HEK293T (cell line): Measurements from ENCODE around the gene PBX1.

Experiments used
- CTCF ChIA-PET: fragments of 350-600 bp; formaldehyde crosslinking; extraction: SDS; loops from one replicate; lab custom pipeline; 2021; ENCODE audit warnings: antibody characterized with exemption, inconsistent platforms; lab: Yijun Ruan, JAX
- POLR2A ChIA-PET: fragments of 350-600 bp; formaldehyde crosslinking; extraction: SDS; loops from one replicate; lab custom pipeline; 2020; ENCODE audit warnings: antibody characterized with exemption, inconsistent platforms; lab: Yijun Ruan, JAX
- DNase-seq: peaks from one replicate; pipeline ENCODE4 v3.0.0; 2012; ENCODE audit warnings: mixed read lengths; ENCODE audit errors: extremely low spot score
- ARNT ChIP-seq: fragments of 450-650 bp; IDR thresholded peaks from 2 replicates; pipeline ENCODE4 v1.6.1; 2017; ENCODE audit warnings: mild to moderate bottlenecking
- BHLHE40 ChIP-seq: fragments of 450-650 bp; IDR thresholded peaks from 2 replicates; pipeline ENCODE4 v1.6.1; 2016; ENCODE audit warnings: mild to moderate bottlenecking, moderate library complexity, borderline replicate concordance
- CTBP1 ChIP-seq: fragments of 450-650 bp; IDR thresholded peaks from 2 replicates; pipeline ENCODE4 v1.6.1; 2016; ENCODE audit warnings: borderline replicate concordance
- ELF4 ChIP-seq: fragments of 450-650 bp; IDR thresholded peaks from 2 replicates; pipeline ENCODE4 v1.6.1; 2017; ENCODE audit warnings: antibody characterized with exemption
- FOXA1 ChIP-seq: fragments of 450-650 bp; IDR thresholded peaks from 2 replicates; pipeline ENCODE4 v1.6.1; 2016; ENCODE audit warnings: mild to moderate bottlenecking
- FOXK2 ChIP-seq: fragments of 450-650 bp; IDR thresholded peaks from 2 replicates; pipeline ENCODE4 v1.6.1; 2016; ENCODE audit warnings: mild to moderate bottlenecking
- FOXM1 ChIP-seq: fragments of 450-650 bp; IDR thresholded peaks from 2 replicates; pipeline ENCODE4 v1.6.1; 2017; ENCODE audit warnings: mild to moderate bottlenecking, borderline replicate concordance
- HDGF ChIP-seq: fragments of 450-650 bp; IDR thresholded peaks from 2 replicates; pipeline ENCODE4 v1.6.1; 2017; ENCODE audit warnings: antibody characterized with exemption, borderline replicate concordance
- L3MBTL2 ChIP-seq: fragments of 450-650 bp; conservative IDR thresholded peaks from 2 replicates; pipeline ENCODE4 v1.6.1; 2016; ENCODE audit warnings: mild to moderate bottlenecking
- LEF1 ChIP-seq: fragments of 450-650 bp; IDR thresholded peaks from 2 replicates; pipeline ENCODE4 v1.6.1; 2017; ENCODE audit warnings: mild to moderate bottlenecking, borderline replicate concordance
- NFRKB ChIP-seq: fragments of 450-650 bp; IDR thresholded peaks from 2 replicates; pipeline ENCODE4 v1.6.1; 2016; ENCODE audit warnings: mild to moderate bottlenecking, moderate library complexity
- SP1 ChIP-seq: fragments of 450-650 bp; IDR thresholded peaks from 2 replicates; pipeline ENCODE4 v1.6.1; 2017
- SUZ12 ChIP-seq: fragments of 450-650 bp; IDR thresholded peaks from 2 replicates; pipeline ENCODE4 v1.6.1; 2016; ENCODE audit warnings: mild to moderate bottlenecking
- TARDBP ChIP-seq: fragments of 450-650 bp; IDR thresholded peaks from 2 replicates; pipeline ENCODE4 v1.6.1; 2016
- ZNF384 ChIP-seq: fragments of 450-650 bp; IDR thresholded peaks from 2 replicates; pipeline ENCODE4 v1.6.1; 2016
- TF ChIP-seq, protein P1 (sequence below): fragments of 450-650 bp; IDR thresholded peaks from 2 replicates; pipeline ENCODE4 v1.6.1; 2016

The PBX1 gene

DNA sequence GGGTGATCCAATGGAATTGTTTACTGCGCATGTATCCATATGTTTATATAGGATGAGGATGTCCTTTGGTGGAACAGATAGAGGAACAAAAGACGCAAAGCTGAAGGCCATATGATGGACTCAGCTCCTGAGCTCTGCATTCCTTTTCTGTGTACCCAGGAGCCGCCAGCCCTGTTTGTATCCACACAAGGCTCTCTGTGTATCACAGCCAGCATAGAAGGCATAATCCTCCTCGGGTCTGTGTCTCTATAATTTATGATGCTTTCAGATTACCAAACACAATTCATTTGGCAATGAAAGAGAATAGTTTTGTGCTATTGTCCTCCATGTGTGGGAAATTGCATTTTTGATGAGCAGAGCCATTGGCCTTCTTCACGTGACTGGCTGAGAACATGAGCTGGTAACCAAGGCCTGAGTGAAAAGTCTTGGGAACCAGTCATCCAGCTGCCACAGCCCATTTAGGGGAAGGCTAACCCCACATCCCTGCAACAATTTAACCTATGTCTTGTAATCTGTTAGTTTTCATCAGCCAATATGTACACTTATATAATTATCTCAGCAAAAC lies 119.2 kb downstream of the PBX1 start:
- POLR2A ChIA-PET: no interaction called here
- TF ChIP-seq, protein P1, sequence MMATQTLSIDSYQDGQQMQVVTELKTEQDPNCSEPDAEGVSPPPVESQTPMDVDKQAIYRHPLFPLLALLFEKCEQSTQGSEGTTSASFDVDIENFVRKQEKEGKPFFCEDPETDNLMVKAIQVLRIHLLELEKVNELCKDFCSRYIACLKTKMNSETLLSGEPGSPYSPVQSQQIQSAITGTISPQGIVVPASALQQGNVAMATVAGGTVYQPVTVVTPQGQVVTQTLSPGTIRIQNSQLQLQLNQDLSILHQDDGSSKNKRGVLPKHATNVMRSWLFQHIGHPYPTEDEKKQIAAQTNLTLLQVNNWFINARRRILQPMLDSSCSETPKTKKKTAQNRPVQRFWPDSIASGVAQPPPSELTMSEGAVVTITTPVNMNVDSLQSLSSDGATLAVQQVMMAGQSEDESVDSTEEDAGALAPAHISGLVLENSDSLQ: no peak
- no peak for TF ChIP-seq SUZ12
- TF ChIP-seq ARNT: no peak
- TF ChIP-seq ZNF384: no peak
- no peak for TF ChIP-seq FOXK2
- TF ChIP-seq LEF1: no peak
- no peak for TF ChIP-seq FOXA1
- no peak for TF ChIP-seq CTBP1
- no peak for TF ChIP-seq ELF4
- TF ChIP-seq BHLHE40: no peak
- CTCF ChIA-PET: interaction anchor here (1.2 kb wide), 1 partner anchor 94 kb away, joined by 3 read pairs; no protein-coding TSS in a partner anchor
- no peak for DNase-seq

GRCh38 chr1:164682570-164682969 lies 123.6 kb downstream of the PBX1 start:
- POLR2A ChIA-PET: no interaction called here
- CTCF ChIA-PET: interaction anchor here (0.7 kb wide), 1 partner anchor 231 kb away, joined by 3 read pairs; no protein-coding TSS in a partner anchor
- TF ChIP-seq NFRKB: no peak
- no peak for TF ChIP-seq ZNF384
- TF ChIP-seq SP1: no peak
- TF ChIP-seq FOXK2: no peak
- TF ChIP-seq ARNT: no peak
- no peak for TF ChIP-seq ELF4
- no peak for TF ChIP-seq CTBP1
- TF ChIP-seq LEF1: no peak
- no peak for TF ChIP-seq FOXM1
- TF ChIP-seq L3MBTL2: no peak
- no peak for TF ChIP-seq TARDBP
- TF ChIP-seq SUZ12: no peak
- TF ChIP-seq FOXA1: no peak
- no peak for DNase-seq

- TF ChIP-seq L3MBTL2: no peak
- TF ChIP-seq TARDBP: no peak
- TF ChIP-seq ARNT: no peak
- no peak for TF ChIP-seq ZNF384
- TF ChIP-seq, protein P1: peak; percentile 57; the same call in 1 of the 2 replicates
- ChIA-PET CTCF (no interaction called here), POLR2A (no interaction called here)
- no peak for DNase-seq
Observed at GRCh38 chr1:164683235-164683634, 124.3 kb downstream of the PBX1 start.

DNA sequence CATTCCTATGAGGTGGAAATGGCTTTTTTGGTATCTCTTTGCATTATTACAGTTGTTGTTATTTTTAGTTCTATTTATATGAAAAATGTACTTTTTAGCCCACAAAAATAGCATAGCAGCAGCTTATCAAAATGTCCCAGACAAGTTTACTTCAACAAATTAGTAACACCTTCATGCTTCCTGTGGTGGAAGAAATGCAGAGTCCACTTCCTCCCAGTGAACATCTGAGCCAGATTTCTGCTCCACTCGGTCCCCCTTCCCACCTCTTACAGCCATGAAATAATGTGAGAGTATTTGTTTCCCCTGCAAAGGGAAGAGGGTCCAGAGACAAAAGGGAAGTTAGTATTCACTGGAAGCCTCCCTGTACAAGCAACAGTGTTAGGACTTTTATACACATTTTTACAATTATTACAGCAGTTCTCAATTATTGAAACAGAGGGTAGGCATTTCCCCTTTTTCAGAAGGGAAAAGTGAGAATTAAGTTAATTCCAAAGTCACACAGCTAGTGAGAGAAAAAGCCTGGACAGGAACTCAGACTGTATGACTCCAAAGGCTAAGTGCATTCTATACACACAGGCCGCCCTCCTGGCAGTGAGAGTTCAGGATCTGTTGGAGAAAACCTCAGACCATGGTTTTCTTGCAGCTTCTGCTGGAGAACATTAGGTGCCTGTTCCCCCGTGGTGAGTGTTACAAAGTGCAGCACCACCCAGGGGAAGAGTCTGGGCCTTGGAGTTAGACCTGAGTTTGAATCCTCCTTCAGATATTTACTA lies 126.5 kb downstream of the PBX1 start:
- no peak for TF ChIP-seq ELF4
- no peak for TF ChIP-seq FOXK2
- no peak for TF ChIP-seq NFRKB
- TF ChIP-seq BHLHE40: no peak
- TF ChIP-seq TARDBP: no peak
- POLR2A ChIA-PET: no interaction called here
- CTCF ChIA-PET: no interaction called here
- no peak for DNase-seq

GRCh38 chr1:164687777-164688176 lies 128.8 kb downstream of the PBX1 start:
- no peak for TF ChIP-seq CTBP1
- CTCF ChIA-PET: no interaction called here
- POLR2A ChIA-PET: no interaction called here

DNA sequence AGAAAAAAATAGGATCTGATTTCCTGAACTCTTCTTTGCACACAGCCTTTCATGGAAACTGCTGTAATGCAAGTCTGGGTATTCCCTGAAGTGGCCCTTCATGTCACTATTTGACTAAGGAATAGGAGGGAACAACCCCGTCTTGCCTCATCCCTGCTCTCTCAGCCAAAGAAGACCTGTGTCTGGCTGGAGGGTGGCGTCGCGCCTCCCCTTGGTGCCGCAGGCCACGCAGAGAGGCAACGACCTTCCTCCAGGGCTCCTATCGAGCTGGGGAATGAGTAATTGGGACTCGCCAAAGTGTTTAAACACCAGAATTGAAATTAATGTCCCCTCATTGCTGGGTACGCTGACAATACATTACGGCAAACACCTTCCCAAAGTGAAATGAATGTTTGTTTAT lies 129.8 kb downstream of the PBX1 start:
- DNase-seq: no peak
- POLR2A ChIA-PET: no interaction called here
- TF ChIP-seq FOXM1 (no peak), HDGF (no peak), CTBP1 (no peak), NFRKB (no peak), SUZ12 (no peak), SP1 (no peak), ELF4 (no peak), ZNF384 (no peak), ARNT (no peak), TARDBP (no peak), BHLHE40 (no peak), LEF1 (no peak), L3MBTL2 (no peak)
- TF ChIP-seq, protein P1: no peak
- CTCF ChIA-PET: no interaction called here

More at GRCh38 chr1:164687777-164688176, 128.8 kb downstream of the PBX1 start:
- DNase-seq: no peak
